Testis (tissue), 2 donors: ENCODE results near the gene LRRC3.

Experiments
- CTCF ChIP-seq, 3 experiments: fragments of 450-650 bp in 2 of 3; fragments of 200-600 bp in 1 of 3; sonication (generic) in 1 of 3; IDR thresholded peaks; one replicate each; pipeline ENCODE4 v1.5.1; 2016 to 2019; ENCODE audit warnings: antibody characterized with exemption in 3 of 3, mild to moderate bottlenecking in 2 of 3, moderate library complexity in 1 of 3
- POLR2A ChIP-seq: fragments of 450-650 bp; IDR thresholded peaks from one replicate; pipeline ENCODE4 v1.6.1; 2017; ENCODE audit warnings: antibody characterized with exemption, mild to moderate bottlenecking, moderate library complexity

GRCh38 chr21:44436111-44436611 is 19.1 kb upstream of the LRRC3 start:
- no peak for TF ChIP-seq CTCF (IDR thresholded peaks at IDR 0.05)
- TF ChIP-seq POLR2A: no peak
